ENCODE measurements around the gene TTC7B.

TTC7B gene

GRCh38 chr14:90538095-90538494, 278.1 kb downstream of the TTC7B start:
- TF ChIP-seq CTCF (IDR thresholded peaks at IDR 0.05; ENCODE audit: unreplicated experiment in 3 of 3) = no peak
- H3K9me3 Mint-ChIP-seq = no peaks in the 10 kb centered on the region
- H3K27ac Mint-ChIP-seq = no peak overlapping the region
- H3K4me1 Mint-ChIP-seq = peaks cover 29% of the 10 kb centered on the region
- no peaks in the 10 kb centered on the region for H3K27me3 Mint-ChIP-seq (ENCODE audit: low read depth)
- H3K4me3 Mint-ChIP-seq = no peak overlapping the region
- H3K36me3 Mint-ChIP-seq (ENCODE audit: low read depth) = peaks cover 26% of the 10 kb centered on the region

GRCh38 chr14:90536511-90537191, 279.6 kb downstream of the TTC7B start:
- H3K9me3 Mint-ChIP-seq = no peaks in the 10 kb centered on the region
- H3K4me3 Mint-ChIP-seq = no peak overlapping the region
- H3K36me3 Mint-ChIP-seq (ENCODE audit: low read depth) = peaks cover 21% of the 10 kb centered on the region
- no peaks in the 10 kb centered on the region for H3K27me3 Mint-ChIP-seq (ENCODE audit: low read depth)
- no peak for TF ChIP-seq CTCF (IDR thresholded peaks at IDR 0.05; ENCODE audit: unreplicated experiment in 3 of 3)
- peaks cover 22% of the 10 kb centered on the region for H3K4me1 Mint-ChIP-seq
- H3K27ac Mint-ChIP-seq = peak overlapping the region; percentile 14 to 70 (median 56)

- Mint-ChIP-seq H3K36me3 (ENCODE audit: low read depth) (peaks cover 21% of the 10 kb centered on the region), H3K27me3 (ENCODE audit: low read depth) (no peaks in the 10 kb centered on the region), H3K4me3 (no peak overlapping the region), H3K9me3 (no peaks in the 10 kb centered on the region), H3K4me1 (peaks cover 22% of the 10 kb centered on the region), H3K27ac (peak overlapping the region; percentile 14 to 70 (median 56))
- no peak for TF ChIP-seq CTCF (IDR thresholded peaks at IDR 0.05; ENCODE audit: unreplicated experiment in 3 of 3)
Observed at GRCh38 chr14:90536092-90536491, 280.1 kb downstream of the TTC7B start.

GRCh38 chr14:90535556-90536090, 280.6 kb downstream of the TTC7B start:
- Mint-ChIP-seq H3K4me1 (peaks cover 22% of the 10 kb centered on the region), H3K27me3 (ENCODE audit: low read depth) (no peaks in the 10 kb centered on the region), H3K9me3 (no peaks in the 10 kb centered on the region), H3K4me3 (no peak overlapping the region), H3K36me3 (ENCODE audit: low read depth) (peaks cover 16% of the 10 kb centered on the region), H3K27ac (peak overlapping the region in 1 of 3 experiments; percentile 52)
- no peak for TF ChIP-seq CTCF (IDR thresholded peaks at IDR 0.05; ENCODE audit: unreplicated experiment in 3 of 3)

- Mint-ChIP-seq H3K27me3 (ENCODE audit: low read depth) (no peaks in the 10 kb centered on the region), H3K9me3 (no peaks in the 10 kb centered on the region), H3K36me3 (ENCODE audit: low read depth) (peaks cover 14% of the 10 kb centered on the region), H3K4me1 (peaks cover 22% of the 10 kb centered on the region), H3K4me3 (no peak overlapping the region), H3K27ac (no peak overlapping the region)
- no peak for TF ChIP-seq CTCF (IDR thresholded peaks at IDR 0.05; ENCODE audit: unreplicated experiment in 3 of 3)
Observed at GRCh38 chr14:90534838-90535555, 281.2 kb downstream of the TTC7B start.

Measured in nephron (organoid).